Measurements from ENCODE around the gene HSBP1.

DNA sequence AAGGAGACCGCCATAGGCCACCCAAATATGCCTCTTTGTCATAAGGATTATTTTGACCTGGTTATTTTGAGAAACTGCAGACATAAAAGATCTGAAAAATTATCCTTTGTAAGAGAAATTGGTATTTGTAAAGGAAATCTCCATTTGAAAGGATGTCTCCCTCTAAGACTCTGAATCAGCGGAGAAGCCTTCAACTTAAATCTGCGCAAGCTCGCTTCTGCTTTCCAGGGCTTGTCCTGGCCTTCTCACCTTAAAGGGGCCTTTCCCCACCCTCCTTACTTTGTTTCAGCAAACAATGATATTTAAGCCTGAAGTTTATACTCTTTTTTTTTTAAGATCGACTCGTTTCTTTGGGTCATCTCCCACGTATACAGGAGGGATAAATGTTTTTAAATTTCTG, 34.5 kb downstream of the HSBP1 start:
- TF ChIP-seq CTCF (IDR thresholded peaks at IDR 0.05) (no peak), POLR2A (IDR thresholded peaks at IDR 0.05) (no peak)

Measured in heart left ventricle (tissue), 13 donors.